Fibroblast of lung (primary cell): ENCODE measurements around the gene COA1. TPM values are rescaled to one million over a fixed set of nuclear protein-coding genes. Genes with fewer than 3 reads are reported as not detected.

Source experiments
- DNase-seq, 2 donors: peaks; one replicate each; pipeline versions ENCODE4 v3.0.0 to v3.0.0-alpha.2; 2010; ENCODE audit warnings: low read depth in 2 of 2
- H2AFZ ChIP-seq: 2 replicates; pipeline ENCODE4 v1.5.1; 2012; ENCODE audit warnings: low read length, control low read depth, inconsistent platforms
- H3K27ac ChIP-seq: 2 replicates; pipeline ENCODE4 v1.5.1; 2011; ENCODE audit warnings: low read length, control low read depth; ENCODE audit not compliant: insufficient read depth
- H3K27me3 ChIP-seq: 2 replicates; pipeline ENCODE4 v1.5.1; 2011; ENCODE audit warnings: mild to moderate bottlenecking, low read length; ENCODE audit not compliant: control insufficient read depth, insufficient read depth
- H3K36me3 ChIP-seq: 2 replicates; pipeline ENCODE4 v1.5.1; 2011; ENCODE audit warnings: low read length; ENCODE audit not compliant: control insufficient read depth, insufficient read depth
- H3K4me1 ChIP-seq: 2 replicates; pipeline ENCODE4 v1.5.1; 2011; ENCODE audit warnings: low read length; ENCODE audit not compliant: control insufficient read depth, insufficient read depth; ENCODE audit errors: extremely low read depth
- H3K4me2 ChIP-seq: 2 replicates; pipeline ENCODE4 v1.5.1; 2011; ENCODE audit warnings: low read length, control low read depth; ENCODE audit not compliant: insufficient read depth; ENCODE audit errors: extremely low read depth
- H3K4me3 ChIP-seq, 4 experiments: fragments of 200-600 bp in 1 of 4; sonication (generic) in 1 of 4; replicated peaks in 1 of 4; 2 replicates each; pipeline ENCODE4 v1.5.1; 2011 to 2016; ENCODE audit warnings: low read length in 4 of 4, low read depth in 3 of 4, mild to moderate bottlenecking in 3 of 4, control low read depth in 2 of 4, inconsistent platforms in 1 of 4, mixed read lengths in 1 of 4; ENCODE audit not compliant: insufficient read depth in 1 of 4; ENCODE audit errors: control extremely low read depth in 1 of 4
- H3K79me2 ChIP-seq: 2 replicates; pipeline ENCODE4 v1.5.1; 2012; ENCODE audit warnings: mild to moderate bottlenecking, low read length, inconsistent platforms; ENCODE audit not compliant: control insufficient read depth, insufficient read depth
- H3K9ac ChIP-seq: 2 replicates; pipeline ENCODE4 v1.5.1; 2011; ENCODE audit warnings: mild to moderate bottlenecking, low read length, control low read depth; ENCODE audit not compliant: insufficient read depth
- H3K9me3 ChIP-seq: 2 replicates; pipeline ENCODE4 v1.5.1; 2012; ENCODE audit warnings: low read depth, low read length; ENCODE audit not compliant: control insufficient read depth, insufficient read depth
- H4K20me1 ChIP-seq: 2 replicates; pipeline ENCODE4 v1.5.1; 2011; ENCODE audit warnings: low read length; ENCODE audit not compliant: control insufficient read depth, insufficient read depth; ENCODE audit errors: extremely low read depth
- CTCF ChIP-seq, 2 donors: IDR thresholded peaks in 1 of 2; conservative IDR thresholded peaks in 1 of 2; 1 replicate in 1 of 2; 2 replicates in 1 of 2; pipeline ENCODE4 v1.5.1; 2011 to 2012; ENCODE audit warnings: low read length in 2 of 2, control low read depth in 1 of 2, inconsistent platforms in 1 of 2, low read depth in 1 of 2, mild to moderate bottlenecking in 1 of 2
- EZH2 ChIP-seq: IDR thresholded peaks from 2 replicates; pipeline ENCODE4 v1.5.1; 2012; ENCODE audit warnings: low read length, control low read depth, mild to moderate bottlenecking; ENCODE audit errors: missing control alignments
- polyA plus RNA-seq, 2 donors: library from polyadenylated mRNA; depleted of rRNA in 1 of 2; stranded (reverse) in 1 of 2; unstranded in 1 of 2; fragments of >200 nt; gene quantifications; 2 replicates each; pipeline ENCODE4 v1.2.1, GENCODE V29; 2011 to 2012; ENCODE audit warnings: missing spikeins in 1 of 2
- total RNA-seq: library from RNA; depleted of rRNA; stranded (reverse); fragments of >200 nt; gene quantifications from 2 replicates; pipeline ENCODE4 v1.2.1, GENCODE V29; 2014

COA1 gene
- total and polyA plus RNA-seq, 2 donors (not counting 1 experiment from before 2014, with no cell fraction given) = 28.8 to 39.6 TPM

GRCh38 chr7:43761382-43761781, 32.1 kb upstream of the COA1 start:
- H3K36me3 ChIP-seq = no peaks in the 10 kb centered on the region
- H3K27ac ChIP-seq = no peak overlapping the region
- no peak overlapping the region for H2AFZ ChIP-seq
- H3K79me2 ChIP-seq = peaks cover 9% of the 10 kb centered on the region
- H3K4me3 ChIP-seq = no peak overlapping the region
- no peaks in the 10 kb centered on the region for H3K27me3 ChIP-seq
- H3K4me1 ChIP-seq = peaks cover 24% of the 10 kb centered on the region
- TF ChIP-seq CTCF (conservative IDR thresholded peaks at IDR 0.05 in 1 of 2, IDR thresholded peaks at IDR 0.05 in 1 of 2; ENCODE audit: low read depth in 1 of 2, low read length in 2 of 2) = no peak
- TF ChIP-seq EZH2 = no peak
- no peaks in the 10 kb centered on the region for H4K20me1 ChIP-seq
- no peaks in the 10 kb centered on the region for H3K9me3 ChIP-seq
- no peak overlapping the region for H3K9ac ChIP-seq
- DNase-seq = no peak
- no peak overlapping the region for H3K4me2 ChIP-seq

DNA sequence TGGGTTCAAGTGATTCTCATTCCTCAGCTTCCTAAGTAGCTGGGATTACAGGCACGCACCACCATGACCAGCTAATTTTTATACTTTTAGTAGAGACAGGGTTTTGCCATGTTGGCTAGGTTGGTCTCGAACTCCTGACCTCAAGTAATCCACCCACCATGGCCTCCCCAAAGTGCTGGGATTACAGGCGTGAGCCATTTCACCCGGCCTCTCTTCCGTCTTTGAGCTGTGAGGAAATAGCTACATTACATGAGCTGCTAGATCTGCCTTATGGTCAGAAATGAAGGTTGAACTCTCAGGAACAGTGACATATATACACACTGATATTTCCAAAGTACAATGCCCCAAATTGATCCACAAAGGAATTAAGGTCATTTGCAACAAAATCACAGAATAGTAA, 31.5 kb upstream of the COA1 start:
- DNase-seq = no peak
- no peaks in the 10 kb centered on the region for H3K36me3 ChIP-seq
- H3K4me1 ChIP-seq = peaks cover 24% of the 10 kb centered on the region
- H3K9ac ChIP-seq = no peak overlapping the region
- peaks cover 9% of the 10 kb centered on the region for H3K79me2 ChIP-seq
- H3K27me3 ChIP-seq = no peaks in the 10 kb centered on the region
- no peaks in the 10 kb centered on the region for H3K9me3 ChIP-seq
- no peak overlapping the region for H2AFZ ChIP-seq
- H4K20me1 ChIP-seq = no peaks in the 10 kb centered on the region
- no peak overlapping the region for H3K4me3 ChIP-seq
- TF ChIP-seq CTCF (conservative IDR thresholded peaks at IDR 0.05 in 1 of 2, IDR thresholded peaks at IDR 0.05 in 1 of 2; ENCODE audit: low read depth in 1 of 2, low read length in 2 of 2) = no peak
- TF ChIP-seq EZH2 = no peak
- H3K4me2 ChIP-seq = no peak overlapping the region
- H3K27ac ChIP-seq = no peak overlapping the region

GRCh38 chr7:43758822-43759683, 29.7 kb upstream of the COA1 start:
- TF ChIP-seq CTCF (conservative IDR thresholded peaks at IDR 0.05 in 1 of 2, IDR thresholded peaks at IDR 0.05 in 1 of 2; ENCODE audit: low read depth in 1 of 2, low read length in 2 of 2) (no peak), EZH2 (no peak)
- Histone ChIP-seq H3K9ac (peak overlapping the region; percentile 82), H3K4me2 (peak overlapping the region; percentile 94), H3K9me3 (no peaks in the 10 kb centered on the region), H2AFZ (peak overlapping the region; percentile 58), H3K79me2 (peaks cover 7% of the 10 kb centered on the region), H4K20me1 (no peaks in the 10 kb centered on the region), H3K27ac (peak overlapping the region; percentile 81), H3K4me3 (peak overlapping the region; percentile 69 to 82 (median 73)), H3K27me3 (no peaks in the 10 kb centered on the region), H3K36me3 (no peaks in the 10 kb centered on the region), H3K4me1 (peaks cover 16% of the 10 kb centered on the region)
- DNase-seq = peak; percentile 46 to 52
